ENCODE results near the gene NOL3. TPM values are rescaled to one million over a fixed set of nuclear protein-coding genes. Genes with fewer than 3 reads are reported as not detected.

The NOL3 gene
- total and polyA plus RNA-seq, 9 of the 15 experiments (the other 6 are each of a cell fraction or from before 2014, with no cell fraction given): 0.45 to 14.0 (median 5.4) TPM

GRCh38 chr16:67177743-67178699 is 7.7 kb downstream of the NOL3 start:
- peak overlapping the region in 1 of 2 experiments; percentile 72; a peak in 2 of 4 replicates for H3K9ac ChIP-seq (ENCODE audit: insufficient read depth in 1 of 2, low read depth in 2 of 2, low read length in 2 of 2)
- H3K79me2 ChIP-seq (ENCODE audit: control insufficient read depth, insufficient read depth, low read length): peaks cover 10% of the 10 kb centered on the region
- H4K20me1 ChIP-seq (replicated peaks; ENCODE audit: control insufficient read depth, insufficient read depth, low read length): no peaks in the 10 kb centered on the region
- intact Hi-C loops (cut with micrococcal nuclease) (no loop called here), in situ Hi-C loops (cut with MboI) (no loop called here)
- ATAC-seq (peak; percentile 81), DNase-seq (ENCODE audit: extremely low read depth in 1 of 4, low spot score in 3 of 4) (peak; percentile 47 to 71 (median 65)), FAIRE-seq (no peak)
- peaks cover 9 to 48% of the 10 kb centered on the region in 2 experiments for H3K4me1 ChIP-seq (replicated peaks in 1 of 2; ENCODE audit: control insufficient read depth in 2 of 2, insufficient read depth in 2 of 2, low read length in 2 of 2)
- no TSS peak for BruUV-seq (replicated peaks)
- 0 out of 2 replicates have a peak overlapping the region, but pooled peaks have one; percentile 57 for H2AFZ ChIP-seq (ENCODE audit: low read depth, low read length)
- 49% methylated on average over 56 of the region's 73 CpGs for WGBS (ENCODE audit: insufficient coverage, low coverage, missing lambda C conversion rate)
- peak overlapping the region; percentile 61; the same call in 1 of the 2 replicates for H3K4me2 ChIP-seq (ENCODE audit: insufficient read depth, low read length)
- H3K36me3 ChIP-seq (ENCODE audit: control insufficient read depth, insufficient read depth, low read length): no peaks in the 10 kb centered on the region
- ChIA-PET POLR2A (interaction anchor here (0.7 to 1.1 kb wide), 4 partner anchors 11 to 290 kb away, joined by 3 read pairs; partner anchors contain the start of gene EXOC3L1), CTCF (ENCODE audit: low intra/inter-chr PET ratio) (interaction anchor here (0.6 kb wide), 1 partner anchor 66 kb away, joined by 3 read pairs; no protein-coding TSS in a partner anchor)
- H3K27ac ChIP-seq (ENCODE audit: extremely low read depth, low read depth, low read length): no peak overlapping the region
- H3K4me3 ChIP-seq: peak overlapping the region; percentile 32
- H3K27me3 ChIP-seq (ENCODE audit: control insufficient read depth in 2 of 2, insufficient read depth in 2 of 2, low read length in 2 of 2): no peaks in the 10 kb centered on the region
- no peaks in the 10 kb centered on the region for H3K9me3 ChIP-seq (replicated peaks; ENCODE audit: control insufficient read depth, insufficient read depth, low read depth, low read length)
- no peaks in the 10 kb centered on the region for H3K9me1 ChIP-seq (ENCODE audit: control insufficient read depth, insufficient read depth, low read length)
- TF ChIP-seq PHB2 (IDR thresholded peaks at IDR 0.05; ENCODE audit: low read depth) (no peak), KDM5B (IDR thresholded peaks at IDR 0.05; ENCODE audit: insufficient replicate concordance, low read depth, low read length) (no peak), CBX1 (IDR thresholded peaks at IDR 0.05; ENCODE audit: low read depth) (no peak), THRAP3 (IDR thresholded peaks at IDR 0.05; ENCODE audit: borderline replicate concordance) (no peak), TRIM28 (IDR thresholded peaks at IDR 0.05) (no peak), KAT8 (IDR thresholded peaks at IDR 0.05; ENCODE audit: low read depth) (no peak), HDAC1 (IDR thresholded peaks at IDR 0.05) (peak in 1 of 2 experiments; percentile 19; a peak in 1 of 4 replicates), ZBTB11 (CRISPR knock-in tag; IDR thresholded peaks at IDR 0.05) (no peak), MCM3 (IDR thresholded peaks at IDR 0.05) (no peak), CREB3 (tag; conservative IDR thresholded peaks at IDR 0.05; ENCODE audit: low read depth) (no peak), HMGN3 (IDR thresholded peaks at IDR 0.05; ENCODE audit: borderline replicate concordance, extremely low read depth, insufficient read length, low read depth, low read length) (peak; percentile 60), HNRNPLL (IDR thresholded peaks at IDR 0.05; ENCODE audit: low read depth, low read length, poor library complexity, severe bottlenecking) (peak; percentile 61), SMAD1 (IDR thresholded peaks at IDR 0.05; ENCODE audit: low read depth, low read length, partially characterized antibody) (no peak), PHTF2 (CRISPR knock-in tag; IDR thresholded peaks at IDR 0.05) (no peak), FOXP1 (CRISPR knock-in tag; IDR thresholded peaks at IDR 0.05) (no peak), MAX (CRISPR knock-in tag; IDR thresholded peaks at IDR 0.05) (peak; percentile 62; the same call in 1 of the 2 replicates)
